C4-2B (cell line): ENCODE results near the gene SMIM14.

Experiments used
- ZFX ChIP-seq: fragments of 450-650 bp; IDR thresholded peaks from 2 replicates; pipeline ENCODE4 v1.6.1; 2017
- TF ChIP-seq, protein P1 (sequence below): fragments of 450-650 bp; conservative IDR thresholded peaks from 2 replicates; pipeline ENCODE4 v1.5.1; 2017; ENCODE audit warnings: mild to moderate bottlenecking

DNA sequence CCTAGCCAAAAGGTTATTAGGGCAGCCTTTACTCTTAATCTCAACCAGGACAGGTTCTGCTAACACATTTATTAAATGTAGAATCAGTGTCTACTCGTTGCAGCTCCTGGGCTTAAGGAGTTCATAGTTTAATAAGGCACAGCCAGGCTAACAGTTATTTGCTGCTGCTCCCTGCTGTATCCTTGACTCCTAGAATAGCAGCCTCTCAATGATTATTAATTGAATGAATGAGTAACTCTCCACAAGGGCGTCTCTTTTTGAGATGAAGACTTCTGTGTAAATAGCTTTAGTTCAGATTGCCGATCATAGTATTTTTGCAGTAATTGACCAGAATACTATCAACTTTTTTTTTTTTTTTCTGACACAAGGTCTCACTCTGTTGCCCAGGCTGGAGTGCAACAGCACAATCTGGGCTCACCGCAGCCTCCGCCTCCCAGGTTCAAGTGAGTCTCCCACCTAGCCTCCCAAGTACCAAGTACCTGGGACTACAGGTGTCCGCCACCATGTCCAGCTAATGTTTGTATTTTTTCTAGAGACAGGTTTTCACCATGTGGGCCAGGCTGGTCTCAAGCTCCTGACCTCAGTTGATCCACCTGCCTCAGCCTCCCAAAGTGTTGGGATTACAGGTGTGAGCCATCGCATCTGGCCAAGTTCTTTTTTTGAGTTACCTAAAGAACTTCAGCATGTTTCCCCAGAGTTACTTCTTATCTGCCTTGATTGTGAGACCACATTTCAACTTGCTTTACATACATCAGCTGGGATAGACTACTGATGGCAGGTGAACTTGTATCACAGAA lies 114.3 kb downstream of the SMIM14 start:
- TF ChIP-seq, protein P1, sequence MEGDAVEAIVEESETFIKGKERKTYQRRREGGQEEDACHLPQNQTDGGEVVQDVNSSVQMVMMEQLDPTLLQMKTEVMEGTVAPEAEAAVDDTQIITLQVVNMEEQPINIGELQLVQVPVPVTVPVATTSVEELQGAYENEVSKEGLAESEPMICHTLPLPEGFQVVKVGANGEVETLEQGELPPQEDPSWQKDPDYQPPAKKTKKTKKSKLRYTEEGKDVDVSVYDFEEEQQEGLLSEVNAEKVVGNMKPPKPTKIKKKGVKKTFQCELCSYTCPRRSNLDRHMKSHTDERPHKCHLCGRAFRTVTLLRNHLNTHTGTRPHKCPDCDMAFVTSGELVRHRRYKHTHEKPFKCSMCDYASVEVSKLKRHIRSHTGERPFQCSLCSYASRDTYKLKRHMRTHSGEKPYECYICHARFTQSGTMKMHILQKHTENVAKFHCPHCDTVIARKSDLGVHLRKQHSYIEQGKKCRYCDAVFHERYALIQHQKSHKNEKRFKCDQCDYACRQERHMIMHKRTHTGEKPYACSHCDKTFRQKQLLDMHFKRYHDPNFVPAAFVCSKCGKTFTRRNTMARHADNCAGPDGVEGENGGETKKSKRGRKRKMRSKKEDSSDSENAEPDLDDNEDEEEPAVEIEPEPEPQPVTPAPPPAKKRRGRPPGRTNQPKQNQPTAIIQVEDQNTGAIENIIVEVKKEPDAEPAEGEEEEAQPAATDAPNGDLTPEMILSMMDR = no peak
- TF ChIP-seq ZFX = no peak
